NCI-H2196 treated with DMSO at 0.1 percent for 48 hours (cell line): ENCODE results near the gene ALG1L2.
"Not testable (repeated sequence)": the region's sequence is repeated elsewhere in the genome, so short reads cannot be mapped to it uniquely, and the experiment has no call there.

Experiments used
- DNase-seq: peaks from one replicate; lab custom pipeline; 2025; ENCODE audit not compliant: unreplicated experiment; lab: John Stamatoyannopoulos, UW

The ALG1L2 gene

GRCh38 chr3:130093741-130094391, 12.2 kb downstream of the ALG1L2 start:
- DNase-seq: no peak

- not testable (repeated sequence) for DNase-seq
These were observed 12.9 kb downstream of the ALG1L2 start for GRCh38 chr3:130094491-130094941.

GRCh38 chr3:130095858-130096257, 14.2 kb downstream of the ALG1L2 start:
- DNase-seq: not testable (repeated sequence)

- not testable (repeated sequence) for DNase-seq
These were observed 15.5 kb downstream of the ALG1L2 start for GRCh38 chr3:130097096-130097495.

GRCh38 chr3:130097690-130098638, 16.3 kb downstream of the ALG1L2 start:
- not testable (repeated sequence) for DNase-seq

GRCh38 chr3:130098639-130099385, 17.2 kb downstream of the ALG1L2 start:
- not testable (repeated sequence) for DNase-seq

GRCh38 chr3:130102545-130102944, 20.9 kb downstream of the ALG1L2 start:
- not testable (repeated sequence) for DNase-seq

- DNase-seq: not testable (repeated sequence)
These were observed 22.6 kb downstream of the ALG1L2 start for GRCh38 chr3:130104191-130104590.

GRCh38 chr3:130107333-130107995, 25.8 kb downstream of the ALG1L2 start:
- not testable (repeated sequence) for DNase-seq

- not testable (repeated sequence) for DNase-seq
These were observed 27.4 kb downstream of the ALG1L2 start for GRCh38 chr3:130108836-130109585.

- DNase-seq: not testable (repeated sequence)
These were observed 28.9 kb downstream of the ALG1L2 start for GRCh38 chr3:130110386-130111169.

- peak; percentile 100 for DNase-seq
These were observed 29.7 kb downstream of the ALG1L2 start for GRCh38 chr3:130111185-130111864.

- DNase-seq: peak; percentile 91
These were observed 30.5 kb downstream of the ALG1L2 start for GRCh38 chr3:130111865-130112747.

- not testable (repeated sequence) for DNase-seq
These were observed 31.1 kb downstream of the ALG1L2 start for GRCh38 chr3:130112748-130113073.

GRCh38 chr3:130115400-130115799, 33.8 kb downstream of the ALG1L2 start:
- not testable (repeated sequence) for DNase-seq

GRCh38 chr3:130117933-130118332, 36.3 kb downstream of the ALG1L2 start:
- no peak for DNase-seq

- peak; percentile 49 for DNase-seq
These were observed 38.2 kb downstream of the ALG1L2 start for GRCh38 chr3:130119824-130120223.

GRCh38 chr3:130120291-130120690, 38.7 kb downstream of the ALG1L2 start:
- DNase-seq: not testable (repeated sequence)
